ENCODE results near the gene ST3GAL3.

DNA sequence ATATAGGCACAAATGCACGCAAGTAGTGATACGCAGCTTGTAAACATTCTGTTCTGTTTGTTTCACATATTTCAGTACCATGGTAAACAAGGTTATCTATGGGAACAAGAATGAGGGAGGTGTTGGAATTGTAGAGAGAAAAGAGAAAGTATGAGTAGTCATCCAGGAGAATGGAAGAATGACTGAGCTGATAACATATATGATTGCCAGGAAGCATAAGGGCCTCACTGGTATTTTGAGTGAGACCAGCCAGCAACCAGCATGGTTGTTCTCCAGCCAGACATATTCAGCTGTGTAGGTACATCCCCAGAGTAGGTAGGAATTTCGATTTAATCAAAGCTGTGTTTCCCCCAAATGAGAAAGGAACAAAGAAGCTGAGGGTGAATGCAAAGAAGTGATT is 167.4 kb downstream of the ST3GAL3 start:
- no peak for TF ChIP-seq FOXP2 (optimal IDR thresholded peaks at IDR 0.05; ENCODE audit: control extremely low read depth, extremely low read length, insufficient read depth)
- no peak for TF ChIP-seq EZH2 (IDR thresholded peaks at IDR 0.05)
